Measurements from ENCODE around the gene PSMB5.

PSMB5 gene

DNA sequence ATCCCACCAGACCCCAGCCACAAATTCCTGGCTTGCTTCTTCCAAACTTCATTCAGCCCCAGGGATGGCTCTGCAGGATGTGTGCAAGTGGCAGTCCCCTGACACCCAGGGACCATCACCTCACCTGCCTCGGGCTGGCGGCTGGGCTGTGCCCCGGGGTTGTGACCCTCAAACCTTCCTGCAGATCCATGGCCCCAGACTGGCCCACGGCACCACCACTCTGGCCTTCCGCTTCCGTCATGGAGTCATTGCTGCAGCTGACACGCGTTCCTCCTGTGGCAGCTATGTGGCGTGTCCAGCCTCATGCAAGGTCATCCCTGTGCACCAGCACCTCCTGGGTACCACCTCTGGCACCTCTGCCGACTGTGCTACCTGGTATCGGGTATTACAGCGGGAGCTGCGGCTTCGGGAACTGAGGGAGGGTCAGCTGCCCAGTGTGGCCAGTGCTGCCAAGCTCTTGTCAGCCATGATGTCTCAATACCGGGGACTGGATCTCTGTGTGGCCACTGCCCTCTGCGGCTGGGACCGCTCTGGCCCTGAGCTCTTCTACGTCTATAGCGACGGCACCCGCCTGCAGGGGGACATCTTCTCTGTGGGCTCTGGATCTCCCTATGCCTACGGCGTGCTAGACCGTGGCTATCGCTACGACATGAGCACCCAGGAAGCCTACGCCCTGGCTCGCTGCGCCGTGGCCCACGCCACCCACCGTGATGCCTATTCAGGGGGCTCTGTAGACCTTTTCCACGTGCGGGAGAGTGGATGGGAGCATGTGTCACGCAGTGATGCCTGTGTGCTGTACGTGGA lies 7.7 kb upstream of the PSMB5 start, which contains the start of gene PSMB11:
Gene PSMB11, plus strand, starts transcription at position 51 of the 804 bp plus-strand sequence. Its CDS starts 14 bp downstream, at position 65.
- Histone ChIP-seq H2AK5ac (ENCODE audit: low read length) (no peak within 1 kb of the TSS), H2BK120ac (ENCODE audit: insufficient read depth, low read length, poor library complexity) (no peak within 1 kb of the TSS), H2AFZ (ENCODE audit: insufficient read depth, low read length, poor library complexity) (no peak within 1 kb of the TSS), H4K8ac (ENCODE audit: low read depth, low read length) (no peak within 1 kb of the TSS), H4K91ac (ENCODE audit: low read depth, low read length) (no peak within 1 kb of the TSS), H3K79me1 (ENCODE audit: low read length) (no peaks in the 10 kb centered on the region), H2BK5ac (ENCODE audit: low read depth, low read length, poor library complexity) (no peak within 1 kb of the TSS), H4K12ac (ENCODE audit: low read depth, low read length) (no peak within 1 kb of the TSS), H3K27me3 (ENCODE audit: insufficient read depth, low read length) (no peaks in the 10 kb centered on the region), H3K23ac (ENCODE audit: low read length) (no peak within 1 kb of the TSS), H3K4ac (ENCODE audit: low read depth, low read length) (no peak within 1 kb of the TSS), H3K4me2 (ENCODE audit: low read length) (no peak within 1 kb of the TSS), H3K9ac (ENCODE audit: low read length) (no peak within 1 kb of the TSS), H3K9me3 (ENCODE audit: insufficient read depth, low read depth, low read length) (no peaks in the 10 kb centered on the region), H3K36me3 (ENCODE audit: control insufficient read depth in 1 of 2, insufficient read depth in 2 of 2, low read length in 2 of 2) (peaks cover 3 to 4% of the 10 kb centered on the region in 2 experiments), H2BK12ac (ENCODE audit: low read length) (no peak within 1 kb of the TSS), H3K14ac (ENCODE audit: low read length) (no peak within 1 kb of the TSS), H3K79me2 (ENCODE audit: control insufficient read depth, insufficient read depth, low read length, poor library complexity) (no peaks in the 10 kb centered on the region), H3K4me1 (ENCODE audit: control insufficient read depth in 1 of 2, insufficient read depth in 2 of 2, low read length in 2 of 2) (no peaks in the 10 kb centered on the region), H3K18ac (ENCODE audit: low read length) (no peak within 1 kb of the TSS), H3K27ac (ENCODE audit: low read depth, low read length) (no peak within 1 kb of the TSS), H3K4me3 (ENCODE audit: low read depth, low read length) (no peak within 1 kb of the TSS)
- no peak for DNase-seq
- no CpG with 5 or more reads among the region's 36 CpGs for WGBS (ENCODE audit: extremely low coverage, insufficient coverage, insufficient read length)

- Histone ChIP-seq H3K18ac (ENCODE audit: low read length) (no peak overlapping the region), H4K8ac (ENCODE audit: low read depth, low read length) (no peak overlapping the region), H2BK12ac (ENCODE audit: low read length) (no peak overlapping the region), H3K4me2 (ENCODE audit: low read length) (no peak overlapping the region), H3K79me1 (ENCODE audit: low read length) (no peaks in the 10 kb centered on the region), H3K4me1 (ENCODE audit: control insufficient read depth in 1 of 2, insufficient read depth in 2 of 2, low read length in 2 of 2) (no peaks in the 10 kb centered on the region), H3K79me2 (ENCODE audit: control insufficient read depth, insufficient read depth, low read length, poor library complexity) (no peaks in the 10 kb centered on the region), H2AFZ (ENCODE audit: insufficient read depth, low read length, poor library complexity) (no peak overlapping the region), H3K23ac (ENCODE audit: low read length) (no peak overlapping the region), H3K9ac (ENCODE audit: low read length) (no peak overlapping the region), H2BK5ac (ENCODE audit: low read depth, low read length, poor library complexity) (no peak overlapping the region), H3K14ac (ENCODE audit: low read length) (no peak overlapping the region), H4K12ac (ENCODE audit: low read depth, low read length) (no peak overlapping the region), H2AK5ac (ENCODE audit: low read length) (no peak overlapping the region), H4K91ac (ENCODE audit: low read depth, low read length) (no peak overlapping the region), H3K36me3 (ENCODE audit: control insufficient read depth in 1 of 2, insufficient read depth in 2 of 2, low read length in 2 of 2) (no peaks in the 10 kb centered on the region), H3K27ac (ENCODE audit: low read depth, low read length) (no peak overlapping the region), H3K27me3 (ENCODE audit: insufficient read depth, low read length) (no peaks in the 10 kb centered on the region), H2BK120ac (ENCODE audit: insufficient read depth, low read length, poor library complexity) (no peak overlapping the region), H3K4me3 (ENCODE audit: low read depth, low read length) (no peak overlapping the region), H3K4ac (ENCODE audit: low read depth, low read length) (no peak overlapping the region), H3K9me3 (ENCODE audit: insufficient read depth, low read depth, low read length) (no peaks in the 10 kb centered on the region)
- WGBS (ENCODE audit: extremely low coverage, insufficient coverage, insufficient read length): no CpG with 5 or more reads among the region's 8 CpGs
- DNase-seq: no peak
Measured at GRCh38 chr14:23041729-23042128, 7.0 kb upstream of the PSMB5 start.

DNA sequence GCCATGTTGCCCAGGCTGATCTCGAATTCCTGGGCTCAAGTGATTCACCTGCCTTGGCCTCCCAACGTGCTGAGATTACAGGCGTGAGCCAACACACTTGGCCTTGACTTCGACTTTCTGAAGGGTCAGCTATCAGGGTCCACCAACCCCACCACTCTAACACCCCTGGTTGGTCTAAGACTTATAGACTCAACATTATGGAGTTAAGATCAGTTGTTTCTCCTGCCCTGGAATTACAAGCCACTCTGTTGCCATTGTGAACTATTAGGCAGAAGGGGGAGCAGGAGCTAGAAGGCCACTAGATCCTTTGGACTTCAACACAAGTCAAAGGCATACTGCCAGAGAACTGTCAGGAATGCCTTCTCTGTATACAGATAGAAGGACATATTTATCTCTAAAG lies 5.4 kb upstream of the PSMB5 start:
- no peaks in the 10 kb centered on the region for H3K36me3 ChIP-seq (ENCODE audit: control insufficient read depth in 1 of 2, insufficient read depth in 2 of 2, low read length in 2 of 2)
- no peak overlapping the region for H3K4me3 ChIP-seq (ENCODE audit: low read depth, low read length)
- H2AFZ ChIP-seq (ENCODE audit: insufficient read depth, low read length, poor library complexity): no peak overlapping the region
- H4K8ac ChIP-seq (ENCODE audit: low read depth, low read length): no peak overlapping the region
- H2BK12ac ChIP-seq (ENCODE audit: low read length): no peak overlapping the region
- H2BK120ac ChIP-seq (ENCODE audit: insufficient read depth, low read length, poor library complexity): no peak overlapping the region
- no CpG with 5 or more reads among the region's 4 CpGs for WGBS (ENCODE audit: extremely low coverage, insufficient coverage, insufficient read length)
- no peak overlapping the region for H4K12ac ChIP-seq (ENCODE audit: low read depth, low read length)
- H4K91ac ChIP-seq (ENCODE audit: low read depth, low read length): no peak overlapping the region
- no peak overlapping the region for H3K4me2 ChIP-seq (ENCODE audit: low read length)
- H3K23ac ChIP-seq (ENCODE audit: low read length): no peak overlapping the region
- H3K9me3 ChIP-seq (ENCODE audit: insufficient read depth, low read depth, low read length): no peaks in the 10 kb centered on the region
- H3K18ac ChIP-seq (ENCODE audit: low read length): no peak overlapping the region
- H3K4me1 ChIP-seq (ENCODE audit: control insufficient read depth in 1 of 2, insufficient read depth in 2 of 2, low read length in 2 of 2): no peaks in the 10 kb centered on the region
- H3K27me3 ChIP-seq (ENCODE audit: insufficient read depth, low read length): no peaks in the 10 kb centered on the region
- H3K9ac ChIP-seq (ENCODE audit: low read length): no peak overlapping the region
- no peak overlapping the region for H2BK5ac ChIP-seq (ENCODE audit: low read depth, low read length, poor library complexity)
- no peak overlapping the region for H3K4ac ChIP-seq (ENCODE audit: low read depth, low read length)
- no peak overlapping the region for H3K14ac ChIP-seq (ENCODE audit: low read length)
- no peaks in the 10 kb centered on the region for H3K79me1 ChIP-seq (ENCODE audit: low read length)
- no peak overlapping the region for H3K27ac ChIP-seq (ENCODE audit: low read depth, low read length)
- H2AK5ac ChIP-seq (ENCODE audit: low read length): no peak overlapping the region
- no peak for DNase-seq
- no peaks in the 10 kb centered on the region for H3K79me2 ChIP-seq (ENCODE audit: control insufficient read depth, insufficient read depth, low read length, poor library complexity)

- Histone ChIP-seq H2BK5ac (ENCODE audit: low read depth, low read length, poor library complexity) (no peak overlapping the region), H3K4ac (ENCODE audit: low read depth, low read length) (no peak overlapping the region), H3K4me3 (ENCODE audit: low read depth, low read length) (no peak overlapping the region), H4K12ac (ENCODE audit: low read depth, low read length) (no peak overlapping the region), H3K4me2 (ENCODE audit: low read length) (no peak overlapping the region), H3K9ac (ENCODE audit: low read length) (no peak overlapping the region), H3K4me1 (ENCODE audit: control insufficient read depth in 1 of 2, insufficient read depth in 2 of 2, low read length in 2 of 2) (peaks cover 3 to 7% of the 10 kb centered on the region in 2 experiments), H3K14ac (ENCODE audit: low read length) (no peak overlapping the region), H3K27ac (ENCODE audit: low read depth, low read length) (no peak overlapping the region), H2BK12ac (ENCODE audit: low read length) (no peak overlapping the region), H3K36me3 (ENCODE audit: control insufficient read depth in 1 of 2, insufficient read depth in 2 of 2, low read length in 2 of 2) (peaks cover 14 to 16% of the 10 kb centered on the region in 2 experiments), H3K27me3 (ENCODE audit: insufficient read depth, low read length) (no peaks in the 10 kb centered on the region), H2AFZ (ENCODE audit: insufficient read depth, low read length, poor library complexity) (no peak overlapping the region), H3K23ac (ENCODE audit: low read length) (no peak overlapping the region), H4K91ac (ENCODE audit: low read depth, low read length) (no peak overlapping the region), H4K8ac (ENCODE audit: low read depth, low read length) (no peak overlapping the region), H3K18ac (ENCODE audit: low read length) (no peak overlapping the region), H3K9me3 (ENCODE audit: insufficient read depth, low read depth, low read length) (no peaks in the 10 kb centered on the region), H3K79me2 (ENCODE audit: control insufficient read depth, insufficient read depth, low read length, poor library complexity) (peaks cover 12% of the 10 kb centered on the region), H2BK120ac (ENCODE audit: insufficient read depth, low read length, poor library complexity) (no peak overlapping the region), H3K79me1 (ENCODE audit: low read length) (peaks cover 9% of the 10 kb centered on the region), H2AK5ac (ENCODE audit: low read length) (no peak overlapping the region)
- WGBS (ENCODE audit: extremely low coverage, insufficient coverage, insufficient read length): no CpG with 5 or more reads among the region's 14 CpGs
- no peak for DNase-seq
Measured at GRCh38 chr14:23035303-23036144, 824 bp upstream of the PSMB5 start.
